D721Med (cell line): ENCODE measurements around the gene ARHGAP8.

Source experiments
- DNase-seq: peaks from one replicate; pipeline ENCODE4 v3.0.0; 2011; ENCODE audit warnings: low spot score; ENCODE audit not compliant: insufficient read length
- FAIRE-seq: peaks from 2 replicates; lab custom pipeline; 2011; peaks lifted over from hg19 to GRCh38; lab: Jason Lieb, UNC
- TF ChIP-seq, protein P1 (sequence below): IDR thresholded peaks from 2 replicates; pipeline ENCODE4 v1.5.1; 2012; ENCODE audit warnings: mild to moderate bottlenecking, control low read depth; ENCODE audit not compliant: insufficient read depth; ENCODE audit errors: missing control alignments

The ARHGAP8 gene

DNA sequence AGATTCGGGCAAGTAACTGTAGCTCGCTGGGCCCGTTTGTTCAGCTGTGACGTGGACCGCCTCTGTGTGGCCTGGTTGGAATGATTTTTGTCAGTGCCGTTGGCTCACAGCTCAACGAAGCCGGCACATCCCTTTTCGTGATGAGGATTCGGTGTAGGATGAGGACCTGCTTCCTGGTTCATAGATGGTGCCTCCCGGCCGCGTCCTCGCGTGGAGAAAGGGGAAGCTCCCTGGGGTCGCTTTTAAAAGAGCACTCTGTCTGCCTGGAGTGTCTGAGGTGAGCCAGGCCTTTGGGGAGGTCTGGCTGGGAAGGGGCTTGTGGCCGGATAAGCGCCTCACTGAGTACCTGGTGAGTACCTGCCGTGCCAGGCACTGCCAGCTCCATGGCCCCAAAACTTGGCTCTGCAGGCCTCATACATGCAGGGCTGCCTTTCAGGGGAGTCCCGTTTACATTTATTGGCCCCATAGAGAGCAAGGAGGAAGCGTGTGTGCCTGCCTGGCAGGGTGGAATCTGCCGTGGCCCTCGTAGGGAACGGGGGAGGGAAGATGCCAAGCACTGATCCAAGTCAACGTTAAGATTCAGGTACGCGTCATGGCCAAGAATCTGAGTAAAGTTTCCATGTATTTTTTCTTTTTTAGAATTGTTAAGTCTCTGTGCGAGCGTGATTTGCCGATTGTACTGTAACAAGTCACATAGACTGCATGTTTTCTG lies 88.4 kb downstream of the ARHGAP8 start:
- no peak for FAIRE-seq
- no peak for DNase-seq
- TF ChIP-seq, protein P1, sequence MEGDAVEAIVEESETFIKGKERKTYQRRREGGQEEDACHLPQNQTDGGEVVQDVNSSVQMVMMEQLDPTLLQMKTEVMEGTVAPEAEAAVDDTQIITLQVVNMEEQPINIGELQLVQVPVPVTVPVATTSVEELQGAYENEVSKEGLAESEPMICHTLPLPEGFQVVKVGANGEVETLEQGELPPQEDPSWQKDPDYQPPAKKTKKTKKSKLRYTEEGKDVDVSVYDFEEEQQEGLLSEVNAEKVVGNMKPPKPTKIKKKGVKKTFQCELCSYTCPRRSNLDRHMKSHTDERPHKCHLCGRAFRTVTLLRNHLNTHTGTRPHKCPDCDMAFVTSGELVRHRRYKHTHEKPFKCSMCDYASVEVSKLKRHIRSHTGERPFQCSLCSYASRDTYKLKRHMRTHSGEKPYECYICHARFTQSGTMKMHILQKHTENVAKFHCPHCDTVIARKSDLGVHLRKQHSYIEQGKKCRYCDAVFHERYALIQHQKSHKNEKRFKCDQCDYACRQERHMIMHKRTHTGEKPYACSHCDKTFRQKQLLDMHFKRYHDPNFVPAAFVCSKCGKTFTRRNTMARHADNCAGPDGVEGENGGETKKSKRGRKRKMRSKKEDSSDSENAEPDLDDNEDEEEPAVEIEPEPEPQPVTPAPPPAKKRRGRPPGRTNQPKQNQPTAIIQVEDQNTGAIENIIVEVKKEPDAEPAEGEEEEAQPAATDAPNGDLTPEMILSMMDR, result no peak

DNA sequence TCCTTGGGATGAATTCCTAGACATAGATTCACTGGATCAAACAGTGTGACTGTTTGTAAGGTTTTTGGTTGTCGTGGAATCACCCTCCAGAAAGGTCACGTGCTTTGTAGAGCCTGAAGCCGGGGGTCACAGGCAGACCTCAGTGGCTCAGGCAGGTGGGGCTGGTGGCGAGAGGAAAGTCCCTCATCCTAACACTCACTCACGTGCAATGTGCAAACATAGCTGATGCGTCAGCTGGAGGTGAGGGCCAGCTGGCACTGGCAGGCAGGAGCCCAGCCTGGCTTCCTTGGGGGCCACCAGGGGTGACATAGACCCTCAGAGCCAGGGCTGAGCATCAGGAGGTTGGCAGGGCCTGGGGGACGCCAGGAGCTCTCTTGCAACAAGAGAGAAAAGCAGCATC lies 90.0 kb downstream of the ARHGAP8 start:
- FAIRE-seq (no peak), DNase-seq (no peak)
- TF ChIP-seq, protein P1, result no peak

- TF ChIP-seq, protein P1, result no peak
- DNase-seq, result no peak
- no peak for FAIRE-seq
Measured at GRCh38 chr22:44845191-44845590, 92.8 kb downstream of the ARHGAP8 start.

DNA sequence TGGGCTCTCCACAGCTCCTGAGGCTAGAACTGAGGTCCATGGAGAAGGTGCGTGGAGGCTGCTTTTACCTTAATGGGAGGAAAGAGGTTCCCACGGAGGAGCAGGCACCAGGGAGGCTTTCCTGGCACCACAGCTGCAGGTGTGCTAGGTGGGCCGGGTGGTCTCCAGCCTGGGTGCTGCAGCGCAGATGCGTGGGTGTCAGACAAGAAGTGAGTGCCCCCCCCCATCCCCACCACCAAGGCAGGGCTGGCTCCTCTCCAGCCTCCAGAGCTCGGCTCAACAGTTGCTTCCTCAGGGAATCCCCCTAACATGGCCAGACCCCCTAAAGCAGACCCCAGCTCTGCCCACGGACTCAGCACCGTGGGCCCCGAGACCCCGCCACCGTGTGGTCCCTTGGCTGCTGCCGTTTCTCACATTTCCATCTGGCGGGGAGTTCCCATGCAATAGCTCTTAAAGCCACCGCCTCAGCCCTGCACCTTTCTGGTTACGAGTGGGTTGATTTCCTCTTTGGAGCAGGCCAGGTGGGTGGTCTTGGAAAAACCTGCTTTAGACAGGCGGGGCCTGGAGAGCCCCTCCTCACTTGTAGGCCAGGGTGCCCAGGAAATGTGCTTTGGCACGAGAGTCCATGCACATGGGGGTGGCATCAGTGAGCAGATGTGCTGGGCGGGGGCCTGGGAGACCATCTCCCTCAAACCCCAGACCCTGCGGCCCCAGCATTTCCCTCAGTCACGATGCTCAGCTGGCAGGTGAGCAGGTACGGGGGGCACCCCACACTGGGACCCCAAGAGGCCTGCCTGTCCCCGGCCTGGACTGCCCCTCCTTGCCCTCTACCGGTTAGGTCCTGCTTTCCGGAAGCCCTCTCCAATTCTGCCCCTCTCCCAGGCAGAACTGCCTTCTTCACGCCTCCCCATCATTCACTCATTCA lies 93.7 kb downstream of the ARHGAP8 start:
- DNase-seq, result no peak
- FAIRE-seq, result no peak
- TF ChIP-seq, protein P1, result no peak

DNA sequence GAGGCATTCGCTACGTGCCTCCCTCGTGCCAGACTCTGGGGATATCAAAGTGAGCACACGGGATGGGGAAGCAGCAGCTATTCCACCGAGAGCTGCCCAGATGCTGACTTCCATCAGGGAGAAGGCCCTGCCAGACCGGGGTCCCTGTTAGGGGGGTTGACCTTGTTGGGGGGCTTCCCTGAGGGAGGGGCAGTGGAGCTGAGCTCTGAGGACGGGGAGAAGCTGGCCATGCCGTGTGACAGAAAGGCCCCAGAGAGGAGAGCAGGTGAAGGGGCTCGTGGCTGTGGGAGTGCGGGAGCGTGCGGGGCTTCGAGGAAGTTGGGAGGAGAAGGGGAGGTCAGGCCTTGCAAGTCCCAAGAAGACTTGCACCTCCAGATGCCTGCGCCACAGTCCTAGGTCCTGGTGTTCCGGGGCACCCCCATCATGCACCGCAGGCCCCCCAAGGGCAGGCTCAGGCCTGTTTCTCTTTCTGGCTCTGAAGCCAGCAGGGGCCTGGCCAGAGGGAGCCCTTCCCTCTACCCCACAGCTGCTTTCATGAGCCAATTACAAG lies 94.4 kb downstream of the ARHGAP8 start:
- TF ChIP-seq, protein P1, result no peak
- no peak for DNase-seq

GRCh38 chr22:44847380-44847779 lies 95.0 kb downstream of the ARHGAP8 start:
- FAIRE-seq (no peak), DNase-seq (no peak)
- TF ChIP-seq, protein P1, result no peak

More for the DNA sequence above, 94.4 kb downstream of the ARHGAP8 start:
- FAIRE-seq, result no peak
